AG04449 (cell line): ENCODE data around the gene SMPX.

Experiments used
- CTCF ChIA-PET: fragments of 350-600 bp; formaldehyde crosslinking; extraction: SDS; loops from one replicate; lab custom pipeline; 2021; ENCODE audit warnings: antibody characterized with exemption; lab: Yijun Ruan, JAX
- POLR2A ChIA-PET: fragments of 400-600, 350-600 bp; formaldehyde crosslinking; extraction: SDS; loops from one replicate; lab custom pipeline; 2020; ENCODE audit warnings: antibody characterized with exemption, inconsistent platforms; lab: Yijun Ruan, JAX
- DNase-seq: peaks from one replicate; pipeline ENCODE4 v3.0.0-alpha.2; 2010; ENCODE audit warnings: low read depth, low spot score
- H3K4me3 ChIP-seq: 2 replicates; pipeline ENCODE4 v1.5.1; 2011; ENCODE audit warnings: low read depth, mild to moderate bottlenecking, control low read depth, low read length
- CTCF ChIP-seq: IDR thresholded peaks from one replicate; pipeline ENCODE4 v1.5.1; 2011; ENCODE audit warnings: mild to moderate bottlenecking, moderate library complexity, low read length, control low read depth, inconsistent platforms; ENCODE audit not compliant: insufficient read depth; ENCODE audit errors: missing control alignments

Gene SMPX

DNA sequence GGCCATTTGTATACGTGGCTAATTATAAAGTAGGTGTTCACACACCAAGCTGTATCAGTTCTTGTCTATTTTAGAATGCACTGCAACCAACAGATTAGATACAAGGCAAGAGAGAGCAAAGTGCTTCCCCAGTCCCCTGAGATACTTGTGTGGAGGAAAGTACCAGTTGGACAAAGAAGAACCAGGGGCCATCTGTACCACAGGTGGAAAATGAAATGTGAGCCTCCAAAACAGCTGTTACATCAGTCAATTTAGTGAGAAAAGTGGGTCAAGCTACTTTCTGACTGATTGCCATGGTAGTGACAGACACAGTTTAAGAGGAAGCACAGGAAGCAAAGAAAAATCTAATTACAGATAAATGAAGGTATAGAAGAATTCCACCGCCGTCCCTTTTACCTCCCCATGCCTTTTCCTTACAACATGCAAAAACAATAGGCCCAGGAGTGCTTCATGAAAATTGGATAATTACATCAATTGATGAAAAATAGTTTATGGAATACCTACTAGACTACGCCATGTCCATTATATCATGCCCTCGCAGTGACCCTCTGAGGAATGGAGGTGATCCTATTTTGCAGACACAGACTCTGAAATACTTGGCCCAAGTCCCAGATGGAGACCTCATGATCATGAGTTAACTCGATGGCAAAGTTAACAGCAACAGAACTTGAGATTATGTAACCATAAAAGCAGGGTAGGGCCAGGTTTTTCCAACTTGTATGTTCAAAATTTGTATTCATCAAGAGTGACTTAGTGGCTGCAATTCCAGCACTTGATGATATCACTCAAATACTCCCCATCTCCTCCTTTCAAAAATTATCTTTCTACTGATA, 15.8 kb downstream of the SMPX start:
- DNase-seq: no peak
- CTCF ChIA-PET: no interaction called here
- H3K4me3 ChIP-seq: no peak overlapping the region
- POLR2A ChIA-PET: no interaction called here
- TF ChIP-seq CTCF: no peak

GRCh38 chrX:21741364-21741763, 16.6 kb downstream of the SMPX start:
- ChIA-PET POLR2A (no interaction called here), CTCF (no interaction called here)
- H3K4me3 ChIP-seq: no peak overlapping the region

DNA sequence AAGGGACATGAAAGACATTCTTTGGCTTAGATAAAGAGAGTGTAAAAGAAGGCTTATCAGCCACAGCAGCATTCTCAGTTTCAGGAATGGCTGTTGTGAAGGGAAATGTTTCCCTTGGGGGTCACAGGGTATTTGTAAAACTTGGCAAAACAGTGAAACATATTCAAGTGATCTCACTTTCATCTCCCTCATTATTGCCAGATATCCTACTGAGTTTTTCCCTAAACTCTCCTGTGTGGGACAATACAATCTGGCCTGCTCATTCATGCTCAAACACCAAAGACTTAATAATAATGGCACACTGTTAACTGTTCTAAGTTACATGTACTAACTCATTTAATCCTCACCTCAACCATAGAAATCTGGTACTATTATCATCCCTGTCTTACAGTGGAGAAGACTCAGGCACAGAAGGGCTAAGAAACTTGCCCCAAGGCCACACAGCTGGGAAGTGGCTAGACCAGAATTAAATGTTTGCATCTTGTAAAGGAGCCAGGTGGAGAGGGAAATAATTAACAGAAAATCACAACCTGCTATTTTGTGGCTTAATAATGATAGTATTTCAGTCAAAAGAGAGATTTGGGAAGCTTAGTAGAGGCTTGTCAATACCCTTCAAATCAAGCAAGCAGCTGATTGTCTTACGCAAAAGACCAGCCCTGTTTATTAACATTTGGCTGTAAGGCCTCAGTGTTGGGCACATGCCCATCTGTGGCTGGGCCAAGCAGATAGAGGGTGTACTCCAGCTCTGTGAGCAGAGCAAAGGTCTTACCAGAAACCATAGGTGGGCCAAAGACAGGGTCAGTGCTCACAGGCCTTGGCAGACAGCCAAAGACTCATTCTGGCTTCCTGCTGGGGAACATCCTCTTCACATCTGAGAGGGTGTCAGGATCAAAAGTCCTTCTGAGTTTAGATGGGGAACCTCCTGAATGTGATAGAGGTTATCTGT, 17.3 kb downstream of the SMPX start:
- no peak overlapping the region for H3K4me3 ChIP-seq
- ChIA-PET POLR2A (no interaction called here), CTCF (no interaction called here)
- no peak for TF ChIP-seq CTCF
- no peak for DNase-seq

More at GRCh38 chrX:21741364-21741763, 16.6 kb downstream of the SMPX start:
- no peak for TF ChIP-seq CTCF
- no peak for DNase-seq

DNA sequence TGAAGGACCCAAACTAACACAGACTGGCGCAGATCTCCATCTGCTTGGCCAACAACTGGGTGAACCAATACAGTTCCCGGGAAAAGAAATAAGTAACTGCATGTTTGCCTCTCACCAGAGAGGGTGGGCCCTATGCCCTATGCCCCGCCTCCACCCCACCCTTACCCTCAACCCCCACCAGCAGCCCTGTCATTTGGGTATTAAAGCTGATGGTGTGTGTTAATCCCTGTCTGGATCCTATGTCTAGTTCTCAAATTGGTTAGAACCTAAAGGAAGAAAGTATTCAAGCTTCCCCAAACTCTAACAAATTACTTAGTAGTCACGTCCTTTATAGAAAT, 19.0 kb downstream of the SMPX start:
- DNase-seq: no peak
- no peak overlapping the region for H3K4me3 ChIP-seq
- ChIA-PET CTCF (no interaction called here), POLR2A (no interaction called here)
- TF ChIP-seq CTCF: no peak

DNA sequence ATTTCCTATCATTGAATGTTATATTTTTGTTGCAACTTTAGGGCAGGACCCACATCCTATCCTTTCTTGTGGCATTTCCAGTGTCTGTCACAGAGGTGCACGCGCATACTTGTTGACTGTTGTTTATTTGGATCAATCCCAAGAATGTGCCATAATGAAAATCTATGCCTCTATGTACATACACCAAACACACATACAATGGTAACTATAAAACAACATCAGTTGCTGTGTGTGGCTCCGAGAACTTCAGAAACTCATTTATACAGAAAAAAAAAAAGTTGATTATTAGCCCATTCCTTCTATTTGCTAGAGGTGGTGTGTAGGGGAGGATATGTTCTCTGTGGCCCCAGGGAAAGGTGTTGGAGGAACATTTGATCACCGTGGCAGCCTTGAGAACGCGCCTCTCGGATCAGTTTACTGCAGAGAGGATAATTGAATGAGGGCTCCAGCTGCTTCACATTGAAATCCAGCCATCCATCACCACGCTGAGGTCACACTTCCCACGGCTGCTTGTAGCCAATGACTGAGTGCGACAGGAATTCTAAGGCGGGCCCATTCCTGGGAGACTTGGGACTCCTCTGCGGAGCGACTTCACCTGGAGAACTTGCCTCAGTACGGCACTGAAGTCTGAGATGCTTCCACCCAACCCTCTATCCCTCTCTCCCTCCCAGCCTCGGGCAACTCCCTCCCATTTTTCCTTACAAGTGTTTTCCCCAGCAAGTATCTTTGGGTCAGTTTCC, 19.5 kb downstream of the SMPX start:
- no peak for DNase-seq
- ChIA-PET CTCF (no interaction called here), POLR2A (no interaction called here)
- TF ChIP-seq CTCF: no peak
- H3K4me3 ChIP-seq: no peak overlapping the region
